Neural progenitor cell (in vitro differentiated cells): ENCODE measurements around the gene CCT2.

ENCODE experiments used
- EZH2 ChIP-seq: fragments of 200-600 bp; sonication (generic); IDR thresholded peaks from 2 replicates; pipeline ENCODE4 v1.6.1; 2017; ENCODE audit warnings: antibody characterized with exemption, mild to moderate bottlenecking, moderate library complexity
- EZH2phosphoT487 ChIP-seq: fragments of 200-600 bp; sonication (generic); IDR thresholded peaks from 2 replicates; pipeline ENCODE4 v1.6.1; 2017; ENCODE audit warnings: antibody characterized with exemption
- TF ChIP-seq, protein P1 (sequence below): fragments of 200-600 bp; sonication (generic); IDR thresholded peaks from 2 replicates; pipeline ENCODE4 v1.5.1; 2017; ENCODE audit warnings: antibody characterized with exemption, mild to moderate bottlenecking

DNA sequence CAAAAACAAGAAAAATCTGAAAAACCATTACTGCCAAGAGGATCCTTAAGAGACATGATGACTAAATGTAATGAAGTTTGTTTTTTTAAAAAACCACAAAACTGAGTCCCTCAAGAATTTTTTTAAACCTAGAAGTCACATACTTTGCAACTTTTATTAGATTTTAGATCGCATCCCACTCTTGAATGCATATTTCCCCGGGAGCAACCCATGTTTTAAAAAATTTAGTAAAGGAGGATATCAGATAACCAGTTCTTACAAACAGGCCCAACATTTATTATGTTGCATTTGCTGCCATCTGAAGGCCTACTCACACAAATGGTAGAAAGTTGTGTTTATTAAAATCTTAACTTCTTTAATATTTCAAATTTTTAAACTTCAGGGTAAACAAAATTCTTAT lies 44.3 kb upstream of the CCT2 start:
- TF ChIP-seq, protein P1, sequence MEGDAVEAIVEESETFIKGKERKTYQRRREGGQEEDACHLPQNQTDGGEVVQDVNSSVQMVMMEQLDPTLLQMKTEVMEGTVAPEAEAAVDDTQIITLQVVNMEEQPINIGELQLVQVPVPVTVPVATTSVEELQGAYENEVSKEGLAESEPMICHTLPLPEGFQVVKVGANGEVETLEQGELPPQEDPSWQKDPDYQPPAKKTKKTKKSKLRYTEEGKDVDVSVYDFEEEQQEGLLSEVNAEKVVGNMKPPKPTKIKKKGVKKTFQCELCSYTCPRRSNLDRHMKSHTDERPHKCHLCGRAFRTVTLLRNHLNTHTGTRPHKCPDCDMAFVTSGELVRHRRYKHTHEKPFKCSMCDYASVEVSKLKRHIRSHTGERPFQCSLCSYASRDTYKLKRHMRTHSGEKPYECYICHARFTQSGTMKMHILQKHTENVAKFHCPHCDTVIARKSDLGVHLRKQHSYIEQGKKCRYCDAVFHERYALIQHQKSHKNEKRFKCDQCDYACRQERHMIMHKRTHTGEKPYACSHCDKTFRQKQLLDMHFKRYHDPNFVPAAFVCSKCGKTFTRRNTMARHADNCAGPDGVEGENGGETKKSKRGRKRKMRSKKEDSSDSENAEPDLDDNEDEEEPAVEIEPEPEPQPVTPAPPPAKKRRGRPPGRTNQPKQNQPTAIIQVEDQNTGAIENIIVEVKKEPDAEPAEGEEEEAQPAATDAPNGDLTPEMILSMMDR = no peak
- TF ChIP-seq EZH2phosphoT487 (no peak), EZH2 (no peak)
